HCT116 (cell line): ENCODE data around the gene BICD1. TPM values are rescaled to one million over a fixed set of nuclear protein-coding genes. Genes with fewer than 3 reads are reported as not detected.

Experiments used
- ATAC-seq: fragments of 200-7000 bp; cut with Tn5 transposase; 2 replicates; pipeline ENCODE4 v1.9.1; 2020; ENCODE audit warnings: mild to moderate bottlenecking, moderate library complexity
- BruUV-seq: library from RNA; stranded (reverse); fragments of 400-500 nt; replicated peaks from 2 replicates; lab custom pipeline; 2021; lab: Mats Ljungman, UMichigan
- CTCF ChIA-PET: fragments of 300-600 bp; sonication (Branson Sonifier 250); formaldehyde crosslinking; loops from one replicate; lab custom pipeline; 2021; ENCODE audit warnings: antibody characterized with exemption; lab: Charles Lee
- POLR2A ChIA-PET: fragments of 300-600, 350-600 bp; sonication (Branson Sonifier 250); formaldehyde crosslinking; loops from one replicate; lab custom pipeline; 2021; ENCODE audit warnings: antibody characterized with exemption; lab: Charles Lee
- RAD21 ChIA-PET, 2 experiments: fragments of 300-600 bp; sonication (Branson Sonifier 250); formaldehyde crosslinking; loops; one replicate each; lab custom pipeline; 2023; ENCODE audit warnings: low total read pairs in 2 of 2; ENCODE audit not compliant: uncharacterized antibody in 2 of 2, unreplicated experiment in 2 of 2, low non-redundant PET in 1 of 2; lab: Charles Lee
- DNase-seq: peaks from one replicate; pipeline ENCODE4 v3.0.0-alpha.2; 2010; ENCODE audit warnings: low read depth, low spot score
- H2AFZ ChIP-seq: fragments of 200-600 bp; shearing (Covaris generic), sonication (generic); 2 replicates; pipeline ENCODE4 v1.6.1; 2017; ENCODE audit warnings: low read depth, mixed run types, mixed read lengths, antibody characterized with exemption, low read length; ENCODE audit not compliant: poor library complexity, severe bottlenecking
- H3K27ac ChIP-seq: 2 replicates; pipeline ENCODE4 v1.5.1; 2012; ENCODE audit warnings: low read depth, low read length
- H3K27me3 ChIP-seq: fragments of 200-600 bp; sonication (generic); 2 replicates; pipeline ENCODE4 v1.6.1; 2016; ENCODE audit warnings: mixed run types, low read length, mixed read lengths; ENCODE audit not compliant: insufficient read depth
- H3K36me3 ChIP-seq, 2 experiments: fragments of 200-500 bp in 1 of 2; fragments of 200-600 bp in 1 of 2; sonication (Bioruptor generic) in 1 of 2; sonication (generic) in 1 of 2; 2 replicates each; pipeline versions ENCODE4 v1.5.1 to v1.6.1; 2014 to 2016; ENCODE audit warnings: low read length in 2 of 2, inconsistent platforms in 1 of 2, mixed read lengths in 1 of 2, mixed run types in 1 of 2; ENCODE audit not compliant: insufficient read depth in 2 of 2, control insufficient read depth in 1 of 2
- H3K4me1 ChIP-seq, 2 experiments: fragments of 200-600 bp in 1 of 2; sonication (generic) in 1 of 2; 2 replicates each; pipeline versions ENCODE4 v1.5.1 to v1.6.1; 2012 to 2017; ENCODE audit warnings: low read length in 2 of 2, inconsistent platforms in 1 of 2, mild to moderate bottlenecking in 1 of 2, mixed read lengths in 1 of 2, mixed run types in 1 of 2, moderate library complexity in 1 of 2; ENCODE audit not compliant: insufficient read depth in 2 of 2, control insufficient read depth in 1 of 2
- H3K4me2 ChIP-seq: fragments of 200-600 bp; sonication (generic); 2 replicates; pipeline ENCODE4 v1.6.1; 2017; ENCODE audit warnings: mixed run types, low read length, mixed read lengths
- H3K4me3 ChIP-seq, 2 experiments: fragments of 200-600 bp in 1 of 2; sonication (generic) in 1 of 2; replicated peaks in 1 of 2; 2 replicates each; pipeline ENCODE4 v1.5.1; 2011 to 2016; ENCODE audit warnings: low read length in 2 of 2, control low read depth in 1 of 2, low read depth in 1 of 2, mild to moderate bottlenecking in 1 of 2, mixed read lengths in 1 of 2, mixed run types in 1 of 2
- H3K79me2 ChIP-seq: fragments of 200-600 bp; sonication (generic); 2 replicates; pipeline ENCODE4 v1.6.1; 2017; ENCODE audit warnings: mild to moderate bottlenecking, mixed run types, low read length, moderate library complexity, mixed read lengths; ENCODE audit not compliant: insufficient read depth
- H3K9ac ChIP-seq: fragments of 200-600 bp; sonication (generic); 2 replicates; pipeline ENCODE4 v1.6.1; 2016; ENCODE audit warnings: low read length, mixed read lengths
- H3K9me2 ChIP-seq: fragments of 200-600 bp; sonication (generic), shearing (Covaris generic); 2 replicates; pipeline ENCODE4 v1.6.1; 2017; ENCODE audit warnings: mixed run types, mild to moderate bottlenecking, moderate library complexity; ENCODE audit not compliant: insufficient read depth
- H3K9me3 ChIP-seq, 2 experiments: fragments of 200-500 bp in 1 of 2; fragments of 200-600 bp in 1 of 2; sonication (Bioruptor generic) in 1 of 2; sonication (generic) in 1 of 2; 2 replicates each; pipeline ENCODE4 v1.6.1; 2014 to 2017; ENCODE audit warnings: low read length in 2 of 2, mixed read lengths in 2 of 2, inconsistent platforms in 1 of 2, low read depth in 1 of 2, mild to moderate bottlenecking in 1 of 2, mixed run types in 1 of 2, moderate library complexity in 1 of 2; ENCODE audit not compliant: control insufficient read depth in 1 of 2, insufficient read depth in 1 of 2
- H4K20me1 ChIP-seq: fragments of 200-600 bp; sonication (generic), shearing (Covaris generic); 2 replicates; pipeline ENCODE4 v1.6.1; 2017; ENCODE audit warnings: mixed run types, mild to moderate bottlenecking, moderate library complexity; ENCODE audit not compliant: insufficient read depth
- CBX3 ChIP-seq: IDR thresholded peaks from 2 replicates; pipeline ENCODE4 v1.6.1; 2012; ENCODE audit warnings: low read depth
- CEBPB ChIP-seq: IDR thresholded peaks from 2 replicates; pipeline ENCODE4 v1.6.1; 2012; ENCODE audit warnings: low read depth
- EGR1 ChIP-seq: IDR thresholded peaks from 2 replicates; pipeline ENCODE4 v1.6.1; 2012; ENCODE audit warnings: low read depth
- ELF1 ChIP-seq: IDR thresholded peaks from 2 replicates; pipeline ENCODE4 v1.6.1; 2012; ENCODE audit warnings: low read depth, borderline replicate concordance
- EZH2 ChIP-seq: fragments of 200-600 bp; sonication (generic); IDR thresholded peaks from 2 replicates; pipeline ENCODE4 v1.6.1; 2017; ENCODE audit warnings: antibody characterized with exemption, mixed run types
- EZH2phosphoT487 ChIP-seq: fragments of 200-600 bp; IDR thresholded peaks from 2 replicates; pipeline ENCODE4 v1.6.1; 2018; ENCODE audit warnings: antibody characterized with exemption, borderline replicate concordance
- FOSL1 ChIP-seq: IDR thresholded peaks from 2 replicates; pipeline ENCODE4 v1.6.1; 2012; ENCODE audit warnings: low read depth
- JUND ChIP-seq: IDR thresholded peaks from 2 replicates; pipeline ENCODE4 v1.6.1; 2012
- POLR2A ChIP-seq: IDR thresholded peaks from 2 replicates; pipeline ENCODE4 v1.7.0; 2011; ENCODE audit warnings: borderline replicate concordance; ENCODE audit not compliant: insufficient read depth, insufficient read length; ENCODE audit errors: extremely low read depth
- POLR2AphosphoS5 ChIP-seq: IDR thresholded peaks from 2 replicates; pipeline ENCODE4 v1.6.1; 2011; ENCODE audit warnings: mild to moderate bottlenecking, low read depth, low read length, moderate library complexity
- RAD21 ChIP-seq: IDR thresholded peaks from 2 replicates; pipeline ENCODE4 v1.6.1; 2012; ENCODE audit warnings: low read depth, mild to moderate bottlenecking
- SIN3A ChIP-seq: IDR thresholded peaks from 2 replicates; pipeline ENCODE4 v1.6.1; 2012; ENCODE audit warnings: low read depth
- SP1 ChIP-seq: IDR thresholded peaks from 2 replicates; pipeline ENCODE4 v1.6.1; 2012; ENCODE audit warnings: low read depth
- TCF7L2 ChIP-seq: IDR thresholded peaks from 2 replicates; pipeline ENCODE4 v1.7.0; 2011; ENCODE audit warnings: borderline replicate concordance, inconsistent platforms; ENCODE audit not compliant: insufficient read depth, insufficient read length; ENCODE audit errors: extremely low read depth
- YY1 ChIP-seq: IDR thresholded peaks from 2 replicates; pipeline ENCODE4 v1.6.1; 2011; ENCODE audit warnings: low read length, low read depth, moderate library complexity, mild to moderate bottlenecking; ENCODE audit not compliant: insufficient replicate concordance; ENCODE audit errors: extremely low read depth
- ZFX ChIP-seq: fragments of 450-650 bp; IDR thresholded peaks from 2 replicates; pipeline ENCODE4 v1.6.1; 2017
- ZNF274 ChIP-seq: fragments of 200-500 bp; sonication (Bioruptor generic); IDR thresholded peaks from 2 replicates; pipeline ENCODE4 v1.6.1; 2014; ENCODE audit warnings: mild to moderate bottlenecking, low read depth, low read length, inconsistent platforms
- intact Hi-C: fragments of 100-400 bp; cut with micrococcal nuclease; formaldehyde crosslinking; loops from 2 replicates; pipeline ENCODE4 v1.10.0; 2022
- total RNA-seq: library from RNA; stranded (reverse); gene quantifications from one replicate; pipeline ENCODE4 v1.2.1, GENCODE V29; 2021; ENCODE audit not compliant: unreplicated experiment
- TF ChIP-seq, protein P1 (sequence below): IDR thresholded peaks from 2 replicates; pipeline ENCODE4 v1.6.1; 2011; ENCODE audit warnings: mild to moderate bottlenecking, low read length, moderate library complexity; ENCODE audit not compliant: insufficient replicate concordance; ENCODE audit errors: extremely low read depth
- TF ChIP-seq, protein P2 (sequence below): IDR thresholded peaks from 2 replicates; pipeline ENCODE4 v1.6.1; 2012
- TF ChIP-seq, protein P3 (sequence below), 3 experiments: fragments of 200-600 bp in 1 of 3; sonication (generic) in 1 of 3; IDR thresholded peaks in 2 of 3; conservative IDR thresholded peaks in 1 of 3; 2 replicates each; pipeline ENCODE4 v1.5.1; 2012 to 2017; ENCODE audit warnings: low read depth in 2 of 3, low read length in 2 of 3, antibody characterized with exemption in 1 of 3, borderline replicate concordance in 1 of 3, control low read depth in 1 of 3, mild to moderate bottlenecking in 1 of 3, mixed read lengths in 1 of 3, mixed run types in 1 of 3, moderate library complexity in 1 of 3; ENCODE audit not compliant: insufficient read depth in 1 of 3
- TF ChIP-seq, protein P4 (sequence below): IDR thresholded peaks from 2 replicates; pipeline ENCODE4 v1.6.1; 2012

The BICD1 gene
- total RNA-seq, 1 experiment from 2014 or later = 32.5 TPM

DNA sequence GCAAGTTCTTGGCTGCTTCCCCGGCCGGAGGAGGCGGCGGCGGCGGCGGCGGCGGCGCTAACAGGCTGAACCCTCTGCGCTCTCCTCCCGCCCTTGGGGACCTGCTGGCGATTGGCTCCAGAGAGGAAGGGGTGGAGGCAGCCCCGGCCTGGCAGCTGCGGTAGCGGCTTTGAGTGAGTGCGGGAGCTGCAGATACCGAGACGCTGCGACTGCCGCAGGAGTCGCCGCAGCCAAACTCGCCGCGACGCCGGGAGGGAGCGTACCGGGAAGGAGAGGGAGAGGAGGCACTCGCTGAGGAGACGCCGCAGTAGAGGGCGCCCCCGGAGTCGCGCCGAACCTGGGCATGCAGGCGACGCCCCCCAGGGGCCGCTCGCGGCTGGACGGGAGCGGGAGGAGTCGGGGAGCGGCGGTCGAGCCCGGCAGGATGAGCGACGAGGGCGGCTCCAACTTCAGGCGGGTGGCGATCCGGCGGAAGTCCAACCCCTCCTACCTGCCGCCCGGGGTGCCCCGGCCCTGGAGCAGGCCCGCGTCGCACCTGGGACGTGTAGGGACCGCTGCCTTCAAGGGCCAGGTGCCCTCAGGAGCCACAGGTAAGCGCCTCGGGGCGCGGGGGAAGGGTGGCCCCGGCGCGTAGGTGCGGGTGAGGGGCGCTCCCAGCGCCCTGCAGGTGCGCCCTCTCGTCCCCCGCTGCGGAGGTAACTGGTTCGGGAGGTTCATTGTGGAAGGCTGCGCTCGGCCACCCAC is 292.9 kb downstream of the BICD1 start, which contains the start of gene FGD4:
TSS of gene FGD4 (plus strand) at position 189 of the 744 bp plus-strand sequence.
- ATAC-seq = peak; percentile 88
- no peaks in the 10 kb centered on the region for H3K9me3 ChIP-seq
- RAD21 ChIA-PET = no interaction called here
- peak within 1 kb of the TSS; percentile 66 to 83 for H3K4me3 ChIP-seq
- CTCF ChIA-PET = interaction anchor here (0.6 kb wide), 1 partner anchor 23 kb away, joined by 3 read pairs; no protein-coding TSS in a partner anchor
- H3K9me2 ChIP-seq = no peaks in the 10 kb centered on the region
- POLR2A ChIA-PET = interaction anchor here (0.7 to 1.3 kb wide), 3 partner anchors 11 to 355 kb away, joined by 3 to 4 read pairs (median 4); no protein-coding TSS in a partner anchor
- H3K4me1 ChIP-seq = peaks cover 13 to 23% of the 10 kb centered on the region in 2 experiments
- H4K20me1 ChIP-seq = no peaks in the 10 kb centered on the region
- peak; percentile 72 for DNase-seq
- H3K79me2 ChIP-seq = peaks cover 22% of the 10 kb centered on the region
- BruUV-seq = no TSS peak
- H3K27me3 ChIP-seq = no peaks in the 10 kb centered on the region
- no peaks in the 10 kb centered on the region for H3K36me3 ChIP-seq
- intact Hi-C loops = no loop called here
- peak within 1 kb of the TSS; percentile 94 for H3K27ac ChIP-seq
- H3K9ac ChIP-seq = peak within 1 kb of the TSS; percentile 66
- H3K4me2 ChIP-seq = peak within 1 kb of the TSS; percentile 86
- H2AFZ ChIP-seq = peak within 1 kb of the TSS; percentile 86
- TF ChIP-seq, protein P1, sequence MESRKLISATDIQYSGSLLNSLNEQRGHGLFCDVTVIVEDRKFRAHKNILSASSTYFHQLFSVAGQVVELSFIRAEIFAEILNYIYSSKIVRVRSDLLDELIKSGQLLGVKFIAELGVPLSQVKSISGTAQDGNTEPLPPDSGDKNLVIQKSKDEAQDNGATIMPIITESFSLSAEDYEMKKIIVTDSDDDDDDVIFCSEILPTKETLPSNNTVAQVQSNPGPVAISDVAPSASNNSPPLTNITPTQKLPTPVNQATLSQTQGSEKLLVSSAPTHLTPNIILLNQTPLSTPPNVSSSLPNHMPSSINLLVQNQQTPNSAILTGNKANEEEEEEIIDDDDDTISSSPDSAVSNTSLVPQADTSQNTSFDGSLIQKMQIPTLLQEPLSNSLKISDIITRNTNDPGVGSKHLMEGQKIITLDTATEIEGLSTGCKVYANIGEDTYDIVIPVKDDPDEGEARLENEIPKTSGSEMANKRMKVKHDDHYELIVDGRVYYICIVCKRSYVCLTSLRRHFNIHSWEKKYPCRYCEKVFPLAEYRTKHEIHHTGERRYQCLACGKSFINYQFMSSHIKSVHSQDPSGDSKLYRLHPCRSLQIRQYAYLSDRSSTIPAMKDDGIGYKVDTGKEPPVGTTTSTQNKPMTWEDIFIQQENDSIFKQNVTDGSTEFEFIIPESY = no peak
- no peak for TF ChIP-seq ZNF274
- peak; percentile 39 for TF ChIP-seq CBX3
- TF ChIP-seq CEBPB = no peak
- TF ChIP-seq EZH2phosphoT487 = no peak
- no peak; the same call in 1 of the 2 replicates for TF ChIP-seq SP1
- no peak for TF ChIP-seq YY1
- peak; percentile 81 for TF ChIP-seq POLR2AphosphoS5
- TF ChIP-seq ZFX = peak; percentile 39; the same call in 1 of the 2 replicates
- no peak for TF ChIP-seq EZH2
- TF ChIP-seq RAD21 = peak; percentile 50
- peak; percentile 63 for TF ChIP-seq SIN3A
- TF ChIP-seq, protein P2, sequence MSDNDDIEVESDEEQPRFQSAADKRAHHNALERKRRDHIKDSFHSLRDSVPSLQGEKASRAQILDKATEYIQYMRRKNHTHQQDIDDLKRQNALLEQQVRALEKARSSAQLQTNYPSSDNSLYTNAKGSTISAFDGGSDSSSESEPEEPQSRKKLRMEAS = peak; percentile 66
- TF ChIP-seq POLR2A = peak; percentile 20
- no peak for TF ChIP-seq JUND
- no peak for TF ChIP-seq TCF7L2
- no peak for TF ChIP-seq FOSL1
- no peak for TF ChIP-seq ELF1
- TF ChIP-seq, protein P3, sequence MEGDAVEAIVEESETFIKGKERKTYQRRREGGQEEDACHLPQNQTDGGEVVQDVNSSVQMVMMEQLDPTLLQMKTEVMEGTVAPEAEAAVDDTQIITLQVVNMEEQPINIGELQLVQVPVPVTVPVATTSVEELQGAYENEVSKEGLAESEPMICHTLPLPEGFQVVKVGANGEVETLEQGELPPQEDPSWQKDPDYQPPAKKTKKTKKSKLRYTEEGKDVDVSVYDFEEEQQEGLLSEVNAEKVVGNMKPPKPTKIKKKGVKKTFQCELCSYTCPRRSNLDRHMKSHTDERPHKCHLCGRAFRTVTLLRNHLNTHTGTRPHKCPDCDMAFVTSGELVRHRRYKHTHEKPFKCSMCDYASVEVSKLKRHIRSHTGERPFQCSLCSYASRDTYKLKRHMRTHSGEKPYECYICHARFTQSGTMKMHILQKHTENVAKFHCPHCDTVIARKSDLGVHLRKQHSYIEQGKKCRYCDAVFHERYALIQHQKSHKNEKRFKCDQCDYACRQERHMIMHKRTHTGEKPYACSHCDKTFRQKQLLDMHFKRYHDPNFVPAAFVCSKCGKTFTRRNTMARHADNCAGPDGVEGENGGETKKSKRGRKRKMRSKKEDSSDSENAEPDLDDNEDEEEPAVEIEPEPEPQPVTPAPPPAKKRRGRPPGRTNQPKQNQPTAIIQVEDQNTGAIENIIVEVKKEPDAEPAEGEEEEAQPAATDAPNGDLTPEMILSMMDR (IDR thresholded peaks at IDR 0.05 in 2 of 3, conservative IDR thresholded peaks at IDR 0.05 in 1 of 3; ENCODE audit: borderline replicate concordance in 1 of 3, insufficient read depth in 1 of 3, low read depth in 2 of 3, low read length in 2 of 3) = peak; percentile 40 to 87 (median 65)
- TF ChIP-seq, protein P4, sequence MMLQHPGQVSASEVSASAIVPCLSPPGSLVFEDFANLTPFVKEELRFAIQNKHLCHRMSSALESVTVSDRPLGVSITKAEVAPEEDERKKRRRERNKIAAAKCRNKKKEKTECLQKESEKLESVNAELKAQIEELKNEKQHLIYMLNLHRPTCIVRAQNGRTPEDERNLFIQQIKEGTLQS = no peak
- peak; percentile 49 for TF ChIP-seq EGR1
